Neural progenitor cell (in vitro differentiated cells): ENCODE results near the gene UAP1. TPM values are rescaled to one million over a fixed set of nuclear protein-coding genes. Genes with fewer than 3 reads are reported as not detected.

ENCODE experiments used
- DNase-seq: peaks from one replicate; pipeline ENCODE4 v3.0.0-alpha.2; 2016; ENCODE audit warnings: low spot score
- H2AFZ ChIP-seq: fragments of 200-600 bp; sonication (generic); replicated peaks from 2 replicates; pipeline ENCODE4 v1.6.1; 2016; ENCODE audit warnings: antibody characterized with exemption
- H3F3A ChIP-seq: fragments of 200-600 bp; sonication (generic); 2 replicates; pipeline ENCODE4 v1.6.1; 2016; ENCODE audit warnings: antibody characterized with exemption, low read depth
- H3K27ac ChIP-seq: fragments of 200-600 bp; sonication (generic); 2 replicates; pipeline ENCODE4 v1.5.1; 2016; ENCODE audit warnings: mild to moderate bottlenecking
- H3K27me3 ChIP-seq: fragments of 200-600 bp; sonication (generic); 2 replicates; pipeline ENCODE4 v1.6.1; 2016; ENCODE audit warnings: mild to moderate bottlenecking, moderate library complexity
- H3K36me3 ChIP-seq: fragments of 200-600 bp; sonication (generic); 2 replicates; pipeline ENCODE4 v1.5.1; 2016
- H3K4me1 ChIP-seq: fragments of 200-600 bp; sonication (generic); 2 replicates; pipeline ENCODE4 v1.6.1; 2016; ENCODE audit warnings: mixed run types
- H3K4me2 ChIP-seq: fragments of 200-600 bp; sonication (generic); 2 replicates; pipeline ENCODE4 v1.6.1; 2016
- H3K4me3 ChIP-seq: fragments of 200-600 bp; sonication (generic); 2 replicates; pipeline ENCODE4 v1.5.1; 2016
- H3K79me2 ChIP-seq: fragments of 200-600 bp; sonication (generic); 2 replicates; pipeline ENCODE4 v1.6.1; 2016; ENCODE audit warnings: low read depth
- H3K9ac ChIP-seq: fragments of 200-600 bp; sonication (generic); 2 replicates; pipeline ENCODE4 v1.6.1; 2016
- H3K9me3 ChIP-seq: fragments of 200-600 bp; sonication (generic); 2 replicates; pipeline ENCODE4 v1.5.1; 2016; ENCODE audit warnings: low read depth
- H4K20me1 ChIP-seq: fragments of 200-600 bp; sonication (generic); 2 replicates; pipeline ENCODE4 v1.6.1; 2016; ENCODE audit warnings: low read depth
- H3K27ac Mint-ChIP-seq: 3 replicates; pipeline ENCODE4 v1.8.0; 2021; ENCODE audit warnings: mixed read lengths
- H3K27me3 Mint-ChIP-seq: 2 replicates; pipeline ENCODE4 v1.8.0; 2022; ENCODE audit warnings: low read depth, mild to moderate bottlenecking, inconsistent platforms, moderate library complexity, mixed read lengths; ENCODE audit not compliant: insufficient read depth
- H3K36me3 Mint-ChIP-seq: 3 replicates; pipeline ENCODE4 v1.8.0; 2021; ENCODE audit warnings: mixed read lengths
- H3K4me1 Mint-ChIP-seq: 3 replicates; pipeline ENCODE4 v1.8.0; 2021; ENCODE audit warnings: mixed read lengths
- H3K4me3 Mint-ChIP-seq: 3 replicates; pipeline ENCODE4 v1.8.0; 2021; ENCODE audit warnings: mild to moderate bottlenecking, moderate library complexity, mixed read lengths
- H3K9me3 Mint-ChIP-seq: 3 replicates; pipeline ENCODE4 v1.8.0; 2020; ENCODE audit warnings: mixed read lengths
- EZH2 ChIP-seq: fragments of 200-600 bp; sonication (generic); IDR thresholded peaks from 2 replicates; pipeline ENCODE4 v1.6.1; 2017; ENCODE audit warnings: antibody characterized with exemption, mild to moderate bottlenecking, moderate library complexity
- EZH2phosphoT487 ChIP-seq: fragments of 200-600 bp; sonication (generic); IDR thresholded peaks from 2 replicates; pipeline ENCODE4 v1.6.1; 2017; ENCODE audit warnings: antibody characterized with exemption
- total RNA-seq: library from RNA; depleted of rRNA; stranded (reverse); fragments of >200 nt; gene quantifications from 2 replicates; pipeline ENCODE4 v1.2.3, GENCODE V29; 2015; ENCODE audit warnings: low replicate concordance
- TF ChIP-seq, protein P1 (sequence below): fragments of 200-600 bp; sonication (generic); IDR thresholded peaks from 2 replicates; pipeline ENCODE4 v1.5.1; 2017; ENCODE audit warnings: antibody characterized with exemption, mild to moderate bottlenecking

Gene UAP1
- total RNA-seq, 1 donor from 2014 or later, result 57.1 TPM

- Histone ChIP-seq H3K36me3 (no peaks in the 10 kb centered on the region), H3K27me3 (no peaks in the 10 kb centered on the region), H3K79me2 (no peaks in the 10 kb centered on the region), H3K4me2 (no peak overlapping the region), H3F3A (no peaks in the 10 kb centered on the region), H3K9ac (no peak overlapping the region), H3K4me1 (no peaks in the 10 kb centered on the region), H3K4me3 (no peak overlapping the region), H4K20me1 (no peaks in the 10 kb centered on the region), H3K27ac (no peak overlapping the region), H2AFZ (no peak overlapping the region), H3K9me3 (no peaks in the 10 kb centered on the region)
- H3K9me3 Mint-ChIP-seq, result no peaks in the 10 kb centered on the region
- no peaks in the 10 kb centered on the region for H3K4me1 Mint-ChIP-seq
- H3K27ac Mint-ChIP-seq, result no peak overlapping the region
- H3K4me3 Mint-ChIP-seq, result no peak overlapping the region
- TF ChIP-seq EZH2phosphoT487 (no peak), EZH2 (no peak)
- TF ChIP-seq, protein P1, sequence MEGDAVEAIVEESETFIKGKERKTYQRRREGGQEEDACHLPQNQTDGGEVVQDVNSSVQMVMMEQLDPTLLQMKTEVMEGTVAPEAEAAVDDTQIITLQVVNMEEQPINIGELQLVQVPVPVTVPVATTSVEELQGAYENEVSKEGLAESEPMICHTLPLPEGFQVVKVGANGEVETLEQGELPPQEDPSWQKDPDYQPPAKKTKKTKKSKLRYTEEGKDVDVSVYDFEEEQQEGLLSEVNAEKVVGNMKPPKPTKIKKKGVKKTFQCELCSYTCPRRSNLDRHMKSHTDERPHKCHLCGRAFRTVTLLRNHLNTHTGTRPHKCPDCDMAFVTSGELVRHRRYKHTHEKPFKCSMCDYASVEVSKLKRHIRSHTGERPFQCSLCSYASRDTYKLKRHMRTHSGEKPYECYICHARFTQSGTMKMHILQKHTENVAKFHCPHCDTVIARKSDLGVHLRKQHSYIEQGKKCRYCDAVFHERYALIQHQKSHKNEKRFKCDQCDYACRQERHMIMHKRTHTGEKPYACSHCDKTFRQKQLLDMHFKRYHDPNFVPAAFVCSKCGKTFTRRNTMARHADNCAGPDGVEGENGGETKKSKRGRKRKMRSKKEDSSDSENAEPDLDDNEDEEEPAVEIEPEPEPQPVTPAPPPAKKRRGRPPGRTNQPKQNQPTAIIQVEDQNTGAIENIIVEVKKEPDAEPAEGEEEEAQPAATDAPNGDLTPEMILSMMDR, result no peak
- no peak for DNase-seq
- no peaks in the 10 kb centered on the region for H3K36me3 Mint-ChIP-seq
- peaks cover 4% of the 10 kb centered on the region for H3K27me3 Mint-ChIP-seq
Observed at GRCh38 chr1:162551969-162552683, 9.4 kb upstream of the UAP1 start.

- H3F3A ChIP-seq, result no peaks in the 10 kb centered on the region
- DNase-seq, result no peak
- H3K9me3 Mint-ChIP-seq, result no peaks in the 10 kb centered on the region
- H4K20me1 ChIP-seq, result no peaks in the 10 kb centered on the region
- no peaks in the 10 kb centered on the region for H3K4me1 Mint-ChIP-seq
- H3K4me1 ChIP-seq, result no peaks in the 10 kb centered on the region
- no peak overlapping the region for H3K4me3 ChIP-seq
- no peaks in the 10 kb centered on the region for H3K36me3 ChIP-seq
- no peaks in the 10 kb centered on the region for H3K79me2 ChIP-seq
- H3K4me2 ChIP-seq, result no peak overlapping the region
- H3K36me3 Mint-ChIP-seq, result no peaks in the 10 kb centered on the region
- peaks cover 4% of the 10 kb centered on the region for H3K27me3 Mint-ChIP-seq
- no peaks in the 10 kb centered on the region for H3K9me3 ChIP-seq
- no peak for TF ChIP-seq EZH2
- TF ChIP-seq EZH2phosphoT487, result no peak
- TF ChIP-seq, protein P1, result no peak
- H2AFZ ChIP-seq, result no peak overlapping the region
- H3K27me3 ChIP-seq, result no peaks in the 10 kb centered on the region
- no peak overlapping the region for H3K27ac Mint-ChIP-seq
- no peak overlapping the region for H3K27ac ChIP-seq
- no peak overlapping the region for H3K9ac ChIP-seq
- no peak overlapping the region for H3K4me3 Mint-ChIP-seq
Observed at GRCh38 chr1:162552684-162553252, 8.8 kb upstream of the UAP1 start.

- Histone ChIP-seq H3K36me3 (no peaks in the 10 kb centered on the region), H3K27ac (no peak overlapping the region), H3K4me1 (no peaks in the 10 kb centered on the region), H3K27me3 (no peaks in the 10 kb centered on the region), H3K4me3 (no peak overlapping the region), H4K20me1 (no peaks in the 10 kb centered on the region), H3K4me2 (no peak overlapping the region), H3K79me2 (no peaks in the 10 kb centered on the region), H3K9ac (no peak overlapping the region), H3F3A (no peaks in the 10 kb centered on the region), H3K9me3 (no peaks in the 10 kb centered on the region), H2AFZ (no peak overlapping the region)
- Mint-ChIP-seq H3K4me3 (no peak overlapping the region), H3K36me3 (no peaks in the 10 kb centered on the region), H3K9me3 (no peaks in the 10 kb centered on the region), H3K27me3 (peaks cover 4% of the 10 kb centered on the region), H3K4me1 (no peaks in the 10 kb centered on the region), H3K27ac (no peak overlapping the region)
- no peak for DNase-seq
- no peak for TF ChIP-seq EZH2phosphoT487
- TF ChIP-seq, protein P1, result no peak
- no peak for TF ChIP-seq EZH2
Observed at GRCh38 chr1:162554258-162554657, 7.3 kb upstream of the UAP1 start.
